Vagina (tissue), 2 donors: ENCODE data around the gene KRT23.

ENCODE experiments used
- POLR2AphosphoS5 ChIP-seq, 2 donors: sonication (generic); formaldehyde crosslinking; IDR thresholded peaks; one replicate each; pipeline ENCODE4 v1.9.0; 2017; ENCODE audit warnings: antibody characterized with exemption in 2 of 2, mild to moderate bottlenecking in 2 of 2, low read depth in 1 of 2; ENCODE audit not compliant: insufficient read depth in 1 of 2
- TF ChIP-seq, protein P1 (sequence below), 3 experiments: fragments of 450-650 bp in 2 of 3; fragments of 200-600 bp in 1 of 3; sonication (generic) in 1 of 3; IDR thresholded peaks; one replicate each; pipeline ENCODE4 v1.5.1; 2017 to 2019; ENCODE audit warnings: antibody characterized with exemption in 3 of 3, mild to moderate bottlenecking in 2 of 3, moderate library complexity in 2 of 3

GRCh38 chr17:40910441-40910841 is 27.0 kb downstream of the KRT23 start:
- peak in 1 of 2 donors; percentile 88 for TF ChIP-seq POLR2AphosphoS5 (IDR thresholded peaks at IDR 0.05; ENCODE audit: insufficient read depth in 1 of 2, low read depth in 1 of 2)
- TF ChIP-seq, protein P1, sequence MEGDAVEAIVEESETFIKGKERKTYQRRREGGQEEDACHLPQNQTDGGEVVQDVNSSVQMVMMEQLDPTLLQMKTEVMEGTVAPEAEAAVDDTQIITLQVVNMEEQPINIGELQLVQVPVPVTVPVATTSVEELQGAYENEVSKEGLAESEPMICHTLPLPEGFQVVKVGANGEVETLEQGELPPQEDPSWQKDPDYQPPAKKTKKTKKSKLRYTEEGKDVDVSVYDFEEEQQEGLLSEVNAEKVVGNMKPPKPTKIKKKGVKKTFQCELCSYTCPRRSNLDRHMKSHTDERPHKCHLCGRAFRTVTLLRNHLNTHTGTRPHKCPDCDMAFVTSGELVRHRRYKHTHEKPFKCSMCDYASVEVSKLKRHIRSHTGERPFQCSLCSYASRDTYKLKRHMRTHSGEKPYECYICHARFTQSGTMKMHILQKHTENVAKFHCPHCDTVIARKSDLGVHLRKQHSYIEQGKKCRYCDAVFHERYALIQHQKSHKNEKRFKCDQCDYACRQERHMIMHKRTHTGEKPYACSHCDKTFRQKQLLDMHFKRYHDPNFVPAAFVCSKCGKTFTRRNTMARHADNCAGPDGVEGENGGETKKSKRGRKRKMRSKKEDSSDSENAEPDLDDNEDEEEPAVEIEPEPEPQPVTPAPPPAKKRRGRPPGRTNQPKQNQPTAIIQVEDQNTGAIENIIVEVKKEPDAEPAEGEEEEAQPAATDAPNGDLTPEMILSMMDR (IDR thresholded peaks at IDR 0.05) = no peak
